Keratinocyte (primary cell): Measurements from ENCODE around the gene ZCCHC10. TPM values are rescaled to one million over a fixed set of nuclear protein-coding genes. Genes with fewer than 3 reads are reported as not detected.

Source experiments
- DNase-seq: peaks from one replicate; pipeline ENCODE4 v3.0.0-alpha.2; 2011; ENCODE audit warnings: low read depth, missing footprints, low spot score
- FAIRE-seq: peaks from 2 replicates; lab custom pipeline; 2011; peaks lifted over from hg19 to GRCh38; lab: Jason Lieb, UNC
- H2AFZ ChIP-seq: 2 replicates; pipeline ENCODE4 v1.6.0; 2012; ENCODE audit warnings: low read length, control low read depth, inconsistent platforms; ENCODE audit not compliant: control insufficient read depth
- H3K27ac ChIP-seq: 2 replicates; pipeline ENCODE4 v1.5.1; 2011; ENCODE audit warnings: low read length; ENCODE audit not compliant: control insufficient read depth, insufficient read depth
- H3K27me3 ChIP-seq: 3 replicates; pipeline ENCODE4 v1.6.0; 2011; ENCODE audit warnings: low read length; ENCODE audit not compliant: control insufficient read depth, insufficient read depth; ENCODE audit errors: extremely low read depth
- H3K36me3 ChIP-seq, 2 experiments: 2 replicates in 1 of 2; 3 replicates in 1 of 2; pipeline ENCODE4 v1.5.1; 2011; ENCODE audit warnings: low read length in 2 of 2, mild to moderate bottlenecking in 1 of 2; ENCODE audit not compliant: control insufficient read depth in 2 of 2, insufficient read depth in 2 of 2; ENCODE audit errors: extremely low read depth in 1 of 2
- H3K4me1 ChIP-seq: 3 replicates; pipeline ENCODE4 v1.5.1; 2011; ENCODE audit warnings: low read length; ENCODE audit not compliant: control insufficient read depth, insufficient read depth; ENCODE audit errors: extremely low read depth
- H3K4me2 ChIP-seq: 3 replicates; pipeline ENCODE4 v1.6.0; 2011; ENCODE audit warnings: low read depth, low read length; ENCODE audit not compliant: control insufficient read depth, insufficient read depth; ENCODE audit errors: extremely low read depth
- H3K4me3 ChIP-seq, 3 experiments: fragments of 200-600 bp in 1 of 3; sonication (generic) in 1 of 3; 2 replicates in 2 of 3; 3 replicates in 1 of 3; pipeline ENCODE4 v1.5.1; 2011 to 2016; ENCODE audit warnings: low read length in 3 of 3, mild to moderate bottlenecking in 3 of 3, control low read depth in 2 of 3, inconsistent platforms in 1 of 3, low read depth in 1 of 3, mixed read lengths in 1 of 3, mixed run types in 1 of 3, moderate library complexity in 1 of 3; ENCODE audit not compliant: control insufficient read depth in 2 of 3, insufficient read depth in 2 of 3; ENCODE audit errors: extremely low read depth in 1 of 3
- H3K79me2 ChIP-seq: 2 replicates; pipeline ENCODE4 v1.6.0; 2012; ENCODE audit warnings: low read length; ENCODE audit not compliant: control insufficient read depth, insufficient read depth
- H3K9ac ChIP-seq: 3 replicates; pipeline ENCODE4 v1.6.0; 2011; ENCODE audit warnings: low read length; ENCODE audit not compliant: control insufficient read depth, insufficient read depth; ENCODE audit errors: extremely low read depth
- H3K9me1 ChIP-seq: 3 replicates; pipeline ENCODE4 v1.6.0; 2011; ENCODE audit warnings: low read length; ENCODE audit not compliant: control insufficient read depth, insufficient read depth; ENCODE audit errors: extremely low read depth
- H3K9me3 ChIP-seq: 2 replicates; pipeline ENCODE4 v1.5.1; 2012; ENCODE audit warnings: low read depth, low read length; ENCODE audit not compliant: control insufficient read depth
- H4K20me1 ChIP-seq: 3 replicates; pipeline ENCODE4 v1.6.0; 2011; ENCODE audit warnings: low read length; ENCODE audit not compliant: control insufficient read depth, insufficient read depth; ENCODE audit errors: extremely low read depth
- CTCF ChIP-seq, 3 experiments: IDR thresholded peaks in 1 of 3; conservative IDR thresholded peaks in 1 of 3; optimal IDR thresholded peaks in 1 of 3; 2 replicates in 2 of 3; 3 replicates in 1 of 3; pipeline versions ENCODE3 to v1.5.1; 2011; ENCODE audit warnings: low read length in 3 of 3, mild to moderate bottlenecking in 3 of 3, moderate library complexity in 2 of 3, control low read depth in 1 of 3, inconsistent platforms in 1 of 3; ENCODE audit not compliant: insufficient read depth in 2 of 3; ENCODE audit errors: extremely low read depth in 1 of 3
- EZH2 ChIP-seq: IDR thresholded peaks from one replicate; pipeline ENCODE4 v1.6.1; 2012; ENCODE audit warnings: inconsistent platforms, mild to moderate bottlenecking, low read length, moderate library complexity
- dilution Hi-C: fragments of 300-500 bp; cut with MboI; formaldehyde crosslinking; loops from one replicate; pipeline ENCODE4 v1.7.0; 2020; ENCODE audit warnings: low sequenced_read_pairs; ENCODE audit not compliant: extremely low pct_ligation_motif_present
- polyA plus RNA-seq, 5 experiments: library from polyadenylated mRNA; depleted of rRNA in 3 of 5; stranded (reverse) in 3 of 5; stranded (forward) in 1 of 5; unstranded in 1 of 5; fragments of >200 nt; gene quantifications; 1 replicate in 1 of 5; 2 replicates in 3 of 5; 3 replicates in 1 of 5; pipeline versions ENCODE4 v1.2.1 to v1.2.3, GENCODE V29; 2011 to 2012; ENCODE audit warnings: missing spikeins in 2 of 5, low read depth in 1 of 5, low replicate concordance in 1 of 5

Gene ZCCHC10
- polyA plus RNA-seq, 1 donor (not counting 4 experiments of a cell fraction or from before 2014, with no cell fraction given): 38.5 TPM

DNA sequence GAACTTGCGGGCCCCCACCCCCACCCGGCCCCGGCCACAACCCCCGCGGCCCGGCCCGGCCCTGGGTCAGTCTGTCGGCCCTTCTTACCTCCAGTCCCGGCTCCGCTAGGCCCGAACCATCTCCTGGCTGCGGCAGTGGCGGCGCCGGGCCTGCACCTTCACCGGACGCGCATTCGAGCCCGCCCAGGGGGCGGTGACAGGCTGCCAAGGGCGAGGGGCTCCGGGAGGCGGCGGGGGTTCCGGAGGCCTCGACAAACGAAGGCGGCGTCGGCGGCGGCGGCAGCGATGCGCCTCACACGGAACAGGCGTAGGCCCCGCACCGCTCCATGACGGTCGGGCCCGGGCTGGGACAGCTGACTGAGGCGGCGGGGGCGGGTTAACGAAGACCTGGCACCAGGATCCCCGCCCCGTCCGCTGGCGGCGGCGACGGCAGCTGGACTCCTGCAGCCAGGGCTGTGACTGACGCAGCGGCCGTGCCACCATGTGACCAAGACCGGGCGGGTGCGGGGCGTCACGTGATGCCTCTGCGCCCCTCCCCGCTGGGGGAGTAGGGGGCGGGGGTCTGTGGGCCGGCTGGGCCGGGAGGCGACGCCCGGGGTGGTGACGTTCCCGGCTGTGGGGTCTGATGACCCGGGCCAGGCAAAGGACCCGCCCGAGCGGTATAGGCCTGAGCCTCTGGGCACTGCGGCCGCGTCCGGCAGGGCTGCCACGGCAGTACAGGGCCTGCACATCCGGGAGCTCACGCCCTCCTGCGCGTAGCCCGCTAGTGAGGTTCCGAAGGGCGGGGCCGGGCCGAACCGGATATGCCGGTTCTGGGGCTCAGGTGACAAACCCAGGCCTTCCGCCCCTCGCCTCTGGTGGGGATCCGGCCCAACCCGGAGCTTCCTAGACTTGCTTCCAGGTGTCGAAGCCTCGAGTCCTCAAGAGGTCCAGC is 62.9 kb downstream of the ZCCHC10 start, which contains the start of gene AFF4:
Gene AFF4, minus strand, starts transcription at position 464 of the 934 bp plus-strand sequence. CDS start 26,445 bp downstream, outside the sequence.
- FAIRE-seq (no peak), DNase-seq (no peak)
- peak within 1 kb of the TSS; percentile 98 for H3K27ac ChIP-seq
- peaks cover 2% of the 10 kb centered on the region for H3K9me1 ChIP-seq
- peaks cover 11% of the 10 kb centered on the region for H3K4me1 ChIP-seq
- peak within 1 kb of the TSS; percentile 97 for H3K9ac ChIP-seq
- H3K36me3 ChIP-seq: no peaks in the 10 kb centered on the region
- dilution Hi-C loops: no loop called here
- H3K4me2 ChIP-seq: peak within 1 kb of the TSS; percentile 85
- peak within 1 kb of the TSS; percentile 72 for H2AFZ ChIP-seq
- no peaks in the 10 kb centered on the region for H3K27me3 ChIP-seq
- no peak for TF ChIP-seq CTCF (optimal IDR thresholded peaks at IDR 0.05 in 1 of 3, IDR thresholded peaks at IDR 0.05 in 1 of 3, conservative IDR thresholded peaks at IDR 0.05 in 1 of 3; ENCODE audit: extremely low read depth in 1 of 3, insufficient read depth in 2 of 3, low read length in 3 of 3)
- no peak for TF ChIP-seq EZH2
- H3K4me3 ChIP-seq: peak within 1 kb of the TSS; percentile 62 to 96 (median 92)
- peaks cover 44% of the 10 kb centered on the region for H3K79me2 ChIP-seq
- no peaks in the 10 kb centered on the region for H3K9me3 ChIP-seq
- H4K20me1 ChIP-seq: peaks cover 5% of the 10 kb centered on the region

- H3K79me2 ChIP-seq: peaks cover 53% of the 10 kb centered on the region
- no peaks in the 10 kb centered on the region for H3K36me3 ChIP-seq
- peaks cover 5% of the 10 kb centered on the region for H4K20me1 ChIP-seq
- H3K9ac ChIP-seq: peak overlapping the region; percentile 97
- FAIRE-seq (peak; percentile 73), DNase-seq (no peak)
- peak overlapping the region; percentile 72 for H2AFZ ChIP-seq
- dilution Hi-C loops: no loop called here
- H3K27ac ChIP-seq: peak overlapping the region; percentile 98
- peak overlapping the region; percentile 62 to 96 (median 92) for H3K4me3 ChIP-seq
- H3K27me3 ChIP-seq: no peaks in the 10 kb centered on the region
- H3K9me1 ChIP-seq: peaks cover 2% of the 10 kb centered on the region
- no peak for TF ChIP-seq EZH2
- TF ChIP-seq CTCF (optimal IDR thresholded peaks at IDR 0.05 in 1 of 3, IDR thresholded peaks at IDR 0.05 in 1 of 3, conservative IDR thresholded peaks at IDR 0.05 in 1 of 3; ENCODE audit: extremely low read depth in 1 of 3, insufficient read depth in 2 of 3, low read length in 3 of 3): no peak
- no peaks in the 10 kb centered on the region for H3K9me3 ChIP-seq
- H3K4me2 ChIP-seq: peak overlapping the region; percentile 76
- H3K4me1 ChIP-seq: peaks cover 11% of the 10 kb centered on the region
These were observed 63.8 kb downstream of the ZCCHC10 start for GRCh38 chr5:132962429-132963021.
